Breast epithelium (tissue), 3 donors: ENCODE results near the gene C3.

Source experiments
- POLR2A ChIP-seq: fragments of 450-650 bp; IDR thresholded peaks from one replicate; pipeline ENCODE4 v1.6.1; 2016; ENCODE audit warnings: antibody characterized with exemption, mild to moderate bottlenecking, moderate library complexity
- POLR2AphosphoS5 ChIP-seq, 3 donors: sonication (generic); formaldehyde crosslinking; IDR thresholded peaks; one replicate each; pipeline ENCODE4 v1.6.1; 2017; ENCODE audit warnings: antibody characterized with exemption in 3 of 3
- TF ChIP-seq, protein P1 (sequence below), 3 donors: fragments of 450-650 bp; IDR thresholded peaks; one replicate each; pipeline ENCODE4 v1.5.1; 2016 to 2017; ENCODE audit warnings: antibody characterized with exemption in 3 of 3, mild to moderate bottlenecking in 3 of 3, moderate library complexity in 3 of 3

DNA sequence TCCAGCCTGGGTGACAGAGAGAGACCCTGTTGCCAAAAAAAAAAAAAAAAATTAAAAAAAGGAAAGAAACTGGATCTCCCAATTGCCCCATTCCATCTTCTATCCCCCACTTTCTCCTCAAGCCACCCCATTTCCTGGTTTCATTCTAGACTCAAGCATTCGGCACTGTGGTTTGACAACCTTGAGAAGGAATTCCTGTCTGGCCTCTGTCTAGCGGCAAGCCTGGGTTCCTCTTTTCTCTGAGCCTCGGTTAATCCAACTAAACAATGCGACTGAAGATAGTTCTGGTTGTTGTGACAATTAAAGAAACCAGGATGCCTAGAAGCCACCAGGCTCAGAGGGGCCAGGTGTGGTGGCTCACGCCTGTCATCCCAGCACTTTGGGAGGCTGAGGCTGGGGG, 3.3 kb upstream of the C3 start:
- TF ChIP-seq, protein P1, sequence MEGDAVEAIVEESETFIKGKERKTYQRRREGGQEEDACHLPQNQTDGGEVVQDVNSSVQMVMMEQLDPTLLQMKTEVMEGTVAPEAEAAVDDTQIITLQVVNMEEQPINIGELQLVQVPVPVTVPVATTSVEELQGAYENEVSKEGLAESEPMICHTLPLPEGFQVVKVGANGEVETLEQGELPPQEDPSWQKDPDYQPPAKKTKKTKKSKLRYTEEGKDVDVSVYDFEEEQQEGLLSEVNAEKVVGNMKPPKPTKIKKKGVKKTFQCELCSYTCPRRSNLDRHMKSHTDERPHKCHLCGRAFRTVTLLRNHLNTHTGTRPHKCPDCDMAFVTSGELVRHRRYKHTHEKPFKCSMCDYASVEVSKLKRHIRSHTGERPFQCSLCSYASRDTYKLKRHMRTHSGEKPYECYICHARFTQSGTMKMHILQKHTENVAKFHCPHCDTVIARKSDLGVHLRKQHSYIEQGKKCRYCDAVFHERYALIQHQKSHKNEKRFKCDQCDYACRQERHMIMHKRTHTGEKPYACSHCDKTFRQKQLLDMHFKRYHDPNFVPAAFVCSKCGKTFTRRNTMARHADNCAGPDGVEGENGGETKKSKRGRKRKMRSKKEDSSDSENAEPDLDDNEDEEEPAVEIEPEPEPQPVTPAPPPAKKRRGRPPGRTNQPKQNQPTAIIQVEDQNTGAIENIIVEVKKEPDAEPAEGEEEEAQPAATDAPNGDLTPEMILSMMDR (IDR thresholded peaks at IDR 0.05): no peak
- TF ChIP-seq POLR2A: no peak
- TF ChIP-seq POLR2AphosphoS5 (IDR thresholded peaks at IDR 0.05): no peak
